Left renal pelvis (tissue), 4 donors: Measurements from ENCODE around the gene NAGPA. TPM values are rescaled to one million over a fixed set of nuclear protein-coding genes. Genes with fewer than 3 reads are reported as not detected.
"Not testable (repeated sequence)": the region's sequence is repeated elsewhere in the genome, so short reads cannot be mapped to it uniquely, and the experiment has no call there.

Source experiments
- DNase-seq, 4 donors: peaks; one replicate each; pipeline ENCODE4 v3.0.0-alpha.2; 2013; ENCODE audit warnings: low read depth in 4 of 4, low spot score in 3 of 4
- polyA plus RNA-seq, 4 donors: library from polyadenylated mRNA; unstranded; fragments of 120-200 nt; gene quantifications; one replicate each; pipeline ENCODE4 v1.2.1, GENCODE V29; 2013; ENCODE audit not compliant: insufficient read length in 4 of 4

Gene NAGPA
- polyA plus RNA-seq, 4 donors = 5.3 to 15.5 (median 9.0) TPM

- no peak for DNase-seq
Measured at GRCh38 chr16:5062051-5062450, 28.3 kb upstream of the NAGPA start.

DNA sequence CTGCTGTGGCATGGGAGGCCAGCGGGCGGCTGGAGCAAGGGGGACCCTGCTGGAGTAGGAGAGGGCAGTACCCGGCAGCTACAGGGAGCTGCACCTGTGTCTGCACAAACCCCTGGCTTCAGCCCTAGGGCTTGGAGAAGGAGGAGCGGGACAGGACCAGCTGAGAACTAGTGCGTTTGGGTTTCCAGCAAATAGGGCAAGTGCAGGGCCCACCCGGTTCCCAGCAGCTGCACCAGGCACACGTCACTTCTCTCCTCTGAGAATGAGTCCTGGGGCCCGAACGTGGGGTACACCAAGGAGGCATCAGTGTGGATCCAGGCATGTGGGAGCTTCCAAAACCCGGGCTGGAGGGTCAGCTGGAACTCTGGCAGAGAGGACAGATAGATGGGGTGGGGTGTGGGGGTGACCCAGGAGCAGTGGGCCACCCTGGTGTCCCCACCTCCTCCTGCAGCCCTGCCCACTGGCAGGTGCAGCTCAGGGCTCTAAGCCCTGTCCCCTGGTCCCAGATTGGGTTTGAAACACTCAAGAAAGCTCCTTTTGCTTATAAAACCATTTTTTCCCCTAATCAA is 26.4 kb upstream of the NAGPA start:
- DNase-seq = no peak

DNA sequence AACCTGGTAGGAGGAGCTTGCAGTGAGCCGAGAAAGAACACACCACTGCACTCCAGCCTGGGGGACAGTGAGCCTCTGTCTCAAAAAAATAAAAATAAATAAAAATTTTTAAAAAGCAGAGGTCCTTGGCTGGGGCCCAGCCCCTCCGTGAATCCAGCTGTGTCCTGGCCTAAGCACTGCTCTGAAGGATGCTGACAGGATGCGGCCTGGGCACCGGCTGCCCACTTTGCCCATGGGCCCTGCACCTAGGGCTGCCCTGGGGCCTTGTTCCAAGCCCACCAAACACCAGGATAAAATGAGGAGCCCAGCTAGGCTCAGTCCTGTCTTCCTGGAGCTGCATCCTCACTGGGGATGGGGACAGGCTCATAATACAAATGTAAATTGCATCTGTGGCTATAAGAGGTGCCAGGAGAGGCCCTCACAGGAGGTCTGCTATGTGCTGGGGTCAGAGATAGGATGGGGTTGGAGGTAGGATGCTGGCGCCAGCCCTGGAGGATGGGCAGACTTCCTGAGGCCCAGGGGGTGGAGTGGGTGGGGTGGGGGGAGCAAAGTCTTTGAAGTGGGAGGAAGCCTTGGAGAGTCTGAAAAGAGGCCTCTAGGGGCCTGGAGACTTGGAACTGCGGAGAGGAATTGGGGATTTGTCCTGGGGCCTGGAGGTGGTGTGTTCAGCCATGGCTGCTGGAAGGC is 25.8 kb upstream of the NAGPA start:
- no peak for DNase-seq

GRCh38 chr16:5058476-5058875 is 24.7 kb upstream of the NAGPA start:
- DNase-seq = no peak

GRCh38 chr16:5056352-5056751 is 22.6 kb upstream of the NAGPA start:
- no peak for DNase-seq

DNA sequence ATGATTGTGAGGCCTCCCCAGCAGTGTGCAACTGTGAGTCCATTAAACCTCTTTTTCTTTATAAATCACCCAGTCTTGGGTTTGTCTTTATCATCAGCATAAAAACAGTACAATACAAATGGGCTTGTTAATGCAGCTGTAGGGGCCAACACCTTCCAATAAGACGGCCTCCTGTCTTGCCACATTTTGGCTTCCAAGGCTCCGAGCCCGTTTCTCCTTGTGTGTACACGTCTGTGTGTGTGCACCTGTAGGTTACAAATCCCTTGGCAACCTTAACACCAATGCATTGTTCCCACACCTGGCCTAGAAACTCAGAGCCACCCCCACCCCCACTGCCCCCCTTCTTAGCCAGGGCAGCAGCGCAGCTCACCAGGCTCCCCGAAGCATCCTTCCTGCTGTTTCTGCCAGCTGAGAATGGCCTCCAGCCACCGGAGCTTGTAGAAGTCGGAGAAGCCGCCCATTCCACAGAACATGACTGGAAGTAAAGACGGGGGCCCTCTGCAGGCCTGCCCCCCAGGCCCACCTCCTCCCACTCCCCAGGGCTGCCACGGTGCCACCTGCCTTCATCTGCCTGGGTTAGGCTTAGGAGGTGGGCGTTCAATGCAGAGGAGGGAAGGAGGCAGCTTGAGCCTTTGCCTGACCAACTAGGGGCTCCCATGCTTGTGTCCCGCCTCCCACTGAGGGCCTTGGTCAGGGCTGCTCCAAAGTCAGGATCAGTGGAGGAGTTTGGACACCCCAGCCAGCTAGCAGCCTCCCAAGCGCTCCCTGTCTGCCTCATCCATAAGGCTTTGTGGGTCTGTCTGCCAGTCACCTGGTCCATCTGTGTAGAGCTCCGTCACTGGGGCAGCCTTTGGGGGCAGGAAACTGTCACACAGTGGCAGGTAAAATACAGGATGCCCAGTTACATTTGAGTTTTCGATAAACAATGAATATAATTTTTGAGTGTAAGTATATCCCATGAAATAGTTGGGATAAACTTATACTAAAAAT is 21.4 kb upstream of the NAGPA start:
- DNase-seq = no peak

DNA sequence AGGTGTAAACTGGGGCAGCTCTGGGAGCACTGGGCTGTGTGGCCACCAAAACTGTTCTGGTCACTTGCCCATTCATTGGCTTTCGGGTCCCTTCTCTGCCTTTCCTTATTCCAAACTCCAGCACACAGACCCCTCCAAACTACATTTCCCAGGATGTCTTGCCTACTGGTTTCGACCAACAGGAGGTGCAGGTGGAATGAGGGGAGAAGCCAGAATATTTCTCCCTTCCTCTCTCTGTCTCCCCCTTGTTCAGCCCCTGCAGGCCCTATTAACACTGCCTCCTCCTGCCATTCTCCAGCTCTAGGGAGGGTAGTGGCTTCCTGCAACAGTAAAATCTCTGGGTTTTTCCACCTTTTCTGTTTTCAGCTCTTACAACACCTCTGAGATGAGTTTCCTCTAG is 13.2 kb upstream of the NAGPA start:
- no peak for DNase-seq

DNA sequence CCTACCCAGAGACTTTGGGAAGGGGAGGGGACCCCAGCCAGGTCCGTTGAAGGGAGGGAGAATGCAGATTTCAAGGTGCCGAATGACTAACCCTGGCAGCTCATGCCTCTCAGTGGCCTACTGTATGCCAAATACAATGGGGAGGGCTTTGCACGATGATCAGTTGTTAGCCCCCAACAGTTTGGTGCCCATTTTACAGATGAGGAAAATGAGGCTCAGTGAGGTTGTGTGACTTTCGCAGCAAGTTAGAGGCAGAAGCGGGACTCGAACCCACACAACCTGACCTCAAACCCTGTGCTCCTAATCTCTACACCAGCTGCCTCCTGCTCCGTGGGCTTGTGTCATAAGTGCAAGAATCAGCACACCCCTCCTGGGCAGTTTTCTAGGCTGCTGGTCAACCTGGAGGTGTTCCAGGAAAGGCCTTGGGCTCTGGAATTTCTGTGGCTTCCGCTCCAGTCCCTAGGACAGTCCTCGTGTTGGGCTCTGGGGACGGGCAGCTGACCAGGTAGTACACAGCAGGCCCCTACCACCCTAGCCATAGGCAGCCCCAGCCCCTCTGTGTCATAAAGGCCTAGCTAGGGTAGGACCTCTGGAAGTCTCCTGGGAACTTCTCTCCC is 11.9 kb upstream of the NAGPA start:
- DNase-seq = no peak

- DNase-seq = not testable (repeated sequence)
Measured at GRCh38 chr16:5044581-5044980, 10.8 kb upstream of the NAGPA start.

GRCh38 chr16:5044011-5044540 is 10.3 kb upstream of the NAGPA start:
- DNase-seq = no peak

DNA sequence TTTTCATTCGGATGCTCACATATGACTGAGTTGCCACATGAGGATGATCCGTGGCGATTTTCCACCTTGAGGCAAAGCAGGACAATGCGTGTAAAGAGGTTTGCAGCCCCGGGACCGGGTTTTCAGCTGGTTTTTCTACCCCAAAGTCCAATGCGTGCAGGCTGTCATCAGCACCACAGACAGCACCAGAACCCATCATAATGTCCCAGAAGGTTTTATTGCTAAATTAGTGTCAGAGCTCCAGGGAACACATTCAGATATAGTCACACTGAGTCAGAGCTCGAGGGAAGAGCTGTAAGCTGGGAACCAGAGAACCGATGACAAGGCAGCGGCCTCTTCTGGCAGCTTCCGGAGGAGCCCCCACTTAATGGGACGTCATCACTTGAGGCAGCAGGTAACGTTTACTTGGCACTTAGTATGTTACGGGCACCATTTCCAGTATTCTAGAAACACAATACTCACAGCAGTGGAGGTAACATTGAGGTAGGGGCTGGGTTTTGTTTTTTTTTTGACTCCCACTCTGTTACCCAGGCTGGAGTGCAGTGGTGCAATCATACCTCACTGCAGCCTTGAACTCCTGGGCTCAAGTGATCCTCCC is 8.9 kb upstream of the NAGPA start:
- DNase-seq = no peak

DNA sequence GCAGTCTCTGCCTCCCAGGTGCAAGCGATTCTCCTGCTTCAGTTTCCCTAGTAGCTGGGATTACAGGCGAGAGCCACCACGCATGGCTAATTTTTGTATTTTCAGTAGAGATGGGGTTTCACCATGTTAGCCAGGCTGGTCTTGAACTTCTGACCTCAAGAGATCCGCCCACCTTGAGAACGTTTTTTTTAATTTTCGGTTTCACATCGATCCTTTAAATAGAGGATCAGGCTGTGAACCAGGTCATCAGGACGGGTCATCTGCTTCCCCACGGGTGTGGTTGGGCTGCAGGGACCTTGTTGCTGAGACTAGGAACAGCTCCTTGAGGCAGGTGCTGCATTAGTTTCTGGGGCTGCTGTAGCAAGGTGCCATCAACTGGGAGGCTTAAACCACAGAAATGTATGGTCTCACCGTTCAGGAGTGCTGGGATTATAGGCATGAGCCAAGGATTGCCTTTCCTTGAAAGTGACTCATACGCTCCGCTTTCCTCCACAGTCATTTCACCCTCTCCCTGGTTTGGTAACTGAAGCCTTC is 7.9 kb upstream of the NAGPA start:
- no peak for DNase-seq

- DNase-seq = no peak
Measured at GRCh38 chr16:5040451-5040850, 6.7 kb upstream of the NAGPA start.

DNA sequence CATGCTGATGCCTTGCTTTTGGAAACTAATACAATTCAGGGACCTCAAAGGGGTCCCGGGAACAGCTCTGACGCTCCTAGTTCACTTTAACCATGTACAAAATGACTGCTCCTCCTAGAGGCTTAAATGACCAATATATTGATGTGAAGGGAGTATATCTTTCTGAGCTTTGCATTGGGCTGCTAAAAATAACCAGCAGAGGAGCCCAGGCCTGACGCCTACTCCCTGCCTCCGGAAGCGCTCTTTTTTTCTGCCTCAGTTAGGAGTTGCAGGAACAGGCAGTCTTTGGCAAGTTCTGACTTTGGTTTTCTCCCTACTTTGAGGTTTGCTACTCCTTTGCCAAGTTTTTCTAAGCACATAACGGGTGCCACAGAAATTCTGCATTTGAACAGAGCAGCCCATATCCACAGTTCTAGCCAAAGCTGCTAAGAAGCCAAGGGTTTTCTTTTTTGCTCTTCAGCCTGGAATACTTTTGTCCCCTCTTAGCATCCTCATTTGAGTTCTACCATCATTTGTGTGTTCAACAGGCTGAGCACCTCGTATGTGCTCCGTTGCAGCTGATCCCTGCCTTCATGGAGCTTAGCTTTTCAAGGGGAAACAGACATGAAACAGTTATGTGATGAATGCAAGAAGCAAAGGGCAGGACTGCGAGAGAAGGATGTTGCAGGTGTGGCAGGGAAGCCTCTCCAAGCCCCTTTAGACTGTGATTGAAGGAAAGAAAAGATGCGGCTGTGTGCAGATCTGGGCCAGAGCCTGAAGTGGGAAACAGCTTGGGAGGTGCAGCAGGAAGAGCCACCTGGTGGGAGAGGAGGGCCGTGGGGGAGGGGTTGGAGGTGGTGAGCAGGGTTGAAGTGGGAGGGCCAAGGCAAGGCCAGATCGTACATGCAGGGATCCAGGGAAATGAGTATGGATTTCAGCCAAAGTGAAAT is 2.8 kb upstream of the NAGPA start:
- DNase-seq = no peak

DNA sequence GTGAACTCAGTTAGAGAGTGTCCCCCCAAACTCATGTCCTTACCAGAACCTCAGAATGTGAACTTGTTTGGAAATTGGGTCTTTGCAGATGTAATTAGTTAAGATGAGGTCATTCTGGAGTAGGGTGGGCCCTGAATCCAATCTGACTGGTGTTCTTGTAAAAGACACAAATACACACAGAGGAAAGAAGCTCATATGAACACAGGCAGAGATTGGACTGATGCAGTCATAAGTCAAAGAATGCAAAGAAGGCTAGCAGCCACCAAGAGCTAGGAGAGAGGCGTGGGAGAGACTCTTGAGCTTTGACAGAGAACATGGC is 2.1 kb upstream of the NAGPA start:
- DNase-seq = no peak

- DNase-seq = no peak
Measured at GRCh38 chr16:5034167-5034523, 410 bp upstream of the NAGPA start.

DNA sequence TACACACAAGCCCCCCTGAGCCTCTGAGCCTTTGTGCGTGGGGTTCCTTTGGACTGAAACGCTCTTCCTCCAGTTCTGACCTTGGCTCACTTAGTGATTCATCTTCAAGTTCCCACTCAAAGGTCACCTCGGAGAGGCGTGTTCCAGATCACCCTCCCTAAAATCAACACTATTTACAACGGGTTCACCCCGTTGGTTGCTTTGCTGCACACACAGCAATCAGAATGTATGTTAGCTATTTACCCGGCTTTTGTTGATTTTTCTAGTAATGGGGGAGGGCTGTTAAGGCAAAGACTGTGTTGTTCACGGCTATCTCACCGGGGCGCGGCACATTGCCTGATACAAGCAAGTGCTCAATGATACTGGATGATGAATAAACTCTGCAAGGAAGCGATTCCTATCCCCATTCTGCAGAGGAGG is 977 bp downstream of the NAGPA start:
- DNase-seq = no peak

DNA sequence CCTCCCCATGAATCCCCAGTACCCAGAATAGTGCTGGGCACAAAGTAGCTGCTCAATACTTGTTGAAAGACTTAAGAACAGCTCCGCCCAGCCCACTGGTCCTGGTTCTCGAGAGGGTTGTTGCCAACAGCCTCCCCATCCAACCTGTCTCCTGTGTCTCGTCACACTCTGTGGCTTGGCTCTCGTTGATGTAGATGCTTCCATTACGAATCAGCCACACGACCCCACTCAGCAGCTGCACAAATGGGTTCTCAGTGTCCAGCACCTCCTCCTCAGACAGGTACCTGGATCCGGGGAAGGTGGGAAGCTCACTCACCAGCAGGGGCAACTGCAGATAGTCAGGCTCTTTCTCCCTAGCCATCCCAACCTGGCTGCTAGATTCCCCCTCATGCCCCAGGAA is 2.1 kb downstream of the NAGPA start:
- DNase-seq = no peak

GRCh38 chr16:5030251-5030870 is 3.4 kb downstream of the NAGPA start:
- DNase-seq = no peak
